ENCODE results near the gene CITED2. TPM values are rescaled to one million over a fixed set of nuclear protein-coding genes. Genes with fewer than 3 reads are reported as not detected.
"Not testable (repeated sequence)": the region's sequence is repeated elsewhere in the genome, so short reads cannot be mapped to it uniquely, and the experiment has no call there.

Gene CITED2
- total and polyA plus RNA-seq, 8 donors = 70.0 to 321 (median 132) TPM

DNA sequence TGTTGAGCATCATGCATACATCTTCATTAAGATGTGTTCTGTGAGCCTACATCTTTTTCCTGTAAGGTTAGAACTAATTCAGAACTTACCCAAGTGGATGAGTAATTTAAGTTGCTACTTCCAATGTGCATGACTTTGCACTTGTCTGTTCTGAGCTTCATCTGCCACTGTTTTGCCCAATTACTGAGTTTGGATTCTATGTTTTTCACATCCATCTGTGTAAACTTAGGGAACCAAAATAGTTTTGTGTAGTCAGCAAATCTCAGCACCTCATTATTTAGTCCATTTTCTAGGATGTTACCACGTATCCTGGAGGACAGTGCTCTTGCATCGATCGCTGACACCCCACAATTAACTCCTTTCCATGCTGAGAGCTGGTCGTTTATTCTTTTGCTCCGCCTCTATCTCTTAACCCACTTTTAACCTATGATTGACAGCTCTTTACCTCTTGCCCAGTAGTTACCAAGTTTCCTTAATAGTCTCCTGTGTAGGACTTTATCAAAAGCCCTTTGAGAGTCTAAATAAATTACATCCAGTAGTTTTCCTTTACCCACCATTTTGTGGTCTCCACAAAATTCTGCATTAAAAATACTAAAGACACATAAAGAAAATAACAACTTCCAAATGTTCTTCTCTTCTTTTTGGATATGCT, 44.2 kb upstream of the CITED2 start:
- intact Hi-C loops (cut with DNase I) = no loop called here
- no peaks in the 10 kb centered on the region for H3K27me3 ChIP-seq
- no peaks in the 10 kb centered on the region for H3K36me3 ChIP-seq
- ATAC-seq (no peak), DNase-seq (no peak)
- H3K4me1 ChIP-seq = no peaks in the 10 kb centered on the region
- TF ChIP-seq, protein P1, sequence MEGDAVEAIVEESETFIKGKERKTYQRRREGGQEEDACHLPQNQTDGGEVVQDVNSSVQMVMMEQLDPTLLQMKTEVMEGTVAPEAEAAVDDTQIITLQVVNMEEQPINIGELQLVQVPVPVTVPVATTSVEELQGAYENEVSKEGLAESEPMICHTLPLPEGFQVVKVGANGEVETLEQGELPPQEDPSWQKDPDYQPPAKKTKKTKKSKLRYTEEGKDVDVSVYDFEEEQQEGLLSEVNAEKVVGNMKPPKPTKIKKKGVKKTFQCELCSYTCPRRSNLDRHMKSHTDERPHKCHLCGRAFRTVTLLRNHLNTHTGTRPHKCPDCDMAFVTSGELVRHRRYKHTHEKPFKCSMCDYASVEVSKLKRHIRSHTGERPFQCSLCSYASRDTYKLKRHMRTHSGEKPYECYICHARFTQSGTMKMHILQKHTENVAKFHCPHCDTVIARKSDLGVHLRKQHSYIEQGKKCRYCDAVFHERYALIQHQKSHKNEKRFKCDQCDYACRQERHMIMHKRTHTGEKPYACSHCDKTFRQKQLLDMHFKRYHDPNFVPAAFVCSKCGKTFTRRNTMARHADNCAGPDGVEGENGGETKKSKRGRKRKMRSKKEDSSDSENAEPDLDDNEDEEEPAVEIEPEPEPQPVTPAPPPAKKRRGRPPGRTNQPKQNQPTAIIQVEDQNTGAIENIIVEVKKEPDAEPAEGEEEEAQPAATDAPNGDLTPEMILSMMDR (IDR thresholded peaks at IDR 0.05) = no peak
- H3K9me3 ChIP-seq = no peaks in the 10 kb centered on the region
- no peak overlapping the region for H3K4me3 ChIP-seq
- no peak overlapping the region for H3K27ac ChIP-seq

DNA sequence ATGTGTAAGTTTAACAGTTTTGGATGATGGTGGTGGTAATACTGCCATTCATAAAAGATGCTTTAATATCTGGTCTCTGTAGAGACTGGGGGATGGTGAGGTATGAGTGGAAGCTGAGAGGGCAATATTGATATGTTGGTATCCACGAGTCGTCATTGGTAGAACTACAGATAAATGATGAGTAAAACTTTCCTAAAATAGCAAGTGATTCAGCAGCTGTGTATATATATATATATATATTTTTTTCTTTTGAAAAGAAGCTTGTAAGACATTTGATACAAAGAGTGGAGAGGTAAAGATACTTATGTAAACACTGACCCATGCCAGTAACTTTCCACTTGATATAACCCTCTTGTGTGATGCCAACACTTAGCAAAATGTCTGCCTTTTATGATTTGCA, 41.7 kb upstream of the CITED2 start:
- no peaks in the 10 kb centered on the region for H3K9me3 ChIP-seq
- DNase-seq (no peak), ATAC-seq (no peak)
- intact Hi-C loops (cut with DNase I) = no loop called here
- no peak overlapping the region for H3K4me3 ChIP-seq
- H3K27me3 ChIP-seq = no peaks in the 10 kb centered on the region
- no peak overlapping the region for H3K27ac ChIP-seq
- no peaks in the 10 kb centered on the region for H3K4me1 ChIP-seq
- TF ChIP-seq, protein P1 (IDR thresholded peaks at IDR 0.05) = no peak
- no peaks in the 10 kb centered on the region for H3K36me3 ChIP-seq

GRCh38 chr6:139415365-139415764, 40.9 kb upstream of the CITED2 start:
- ATAC-seq (no peak), DNase-seq (no peak)
- Histone ChIP-seq H3K4me1 (no peaks in the 10 kb centered on the region), H3K27ac (no peak overlapping the region), H3K27me3 (no peaks in the 10 kb centered on the region), H3K4me3 (no peak overlapping the region), H3K9me3 (no peaks in the 10 kb centered on the region), H3K36me3 (no peaks in the 10 kb centered on the region)
- intact Hi-C loops (cut with DNase I) = no loop called here
- TF ChIP-seq, protein P1 (IDR thresholded peaks at IDR 0.05) = no peak

DNA sequence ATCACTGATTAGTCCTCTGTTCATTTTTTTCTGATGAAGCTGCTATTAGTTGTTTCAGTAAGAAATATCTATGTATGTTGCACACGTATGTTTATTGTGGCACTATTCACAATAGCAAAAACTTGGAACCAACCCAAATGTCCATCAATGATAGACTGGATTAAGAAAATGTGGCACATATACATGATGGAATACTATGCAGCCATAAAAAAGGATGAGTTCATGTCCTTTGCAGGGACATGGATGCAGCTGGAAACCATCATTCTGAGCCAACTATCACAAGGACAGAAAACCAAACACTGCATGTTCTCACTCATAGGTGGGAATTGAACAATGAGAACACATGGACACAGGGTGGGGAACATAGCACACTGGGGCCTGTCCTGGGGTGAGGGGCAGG, 37.7 kb upstream of the CITED2 start:
- H3K27ac ChIP-seq; H3K4me3 ChIP-seq; DNase-seq; H3K9me3 ChIP-seq; H3K36me3 ChIP-seq; H3K4me1 ChIP-seq; intact Hi-C loops (cut with DNase I); H3K27me3 ChIP-seq; ATAC-seq: not testable (repeated sequence)

DNA sequence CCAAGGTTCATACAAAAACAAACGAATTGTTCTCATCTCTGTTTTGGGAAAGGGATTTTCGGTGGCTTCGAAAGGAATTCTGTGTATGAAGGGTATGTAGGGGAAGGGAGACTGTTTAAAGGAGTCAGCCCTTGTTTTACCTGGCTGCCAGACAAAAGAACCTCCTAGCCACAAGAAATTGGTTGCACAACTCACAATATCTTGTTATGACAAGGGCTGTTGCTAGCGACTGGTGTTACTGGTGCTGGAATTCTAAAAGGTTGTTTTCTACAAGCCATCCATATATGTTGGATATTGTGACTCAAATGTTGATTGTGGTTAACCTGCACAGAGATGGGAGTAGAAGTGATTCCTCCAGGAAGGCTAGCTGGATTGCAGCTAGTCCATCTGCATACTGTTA, 34.6 kb upstream of the CITED2 start:
- intact Hi-C loops (cut with DNase I) = no loop called here
- no peak for ATAC-seq
- Histone ChIP-seq H3K9me3 (no peaks in the 10 kb centered on the region), H3K27me3 (no peaks in the 10 kb centered on the region), H3K4me1 (no peaks in the 10 kb centered on the region), H3K4me3 (no peak overlapping the region), H3K27ac (no peak overlapping the region), H3K36me3 (no peaks in the 10 kb centered on the region)
- TF ChIP-seq, protein P1 (IDR thresholded peaks at IDR 0.05) = no peak
- DNase-seq = no peak

DNA sequence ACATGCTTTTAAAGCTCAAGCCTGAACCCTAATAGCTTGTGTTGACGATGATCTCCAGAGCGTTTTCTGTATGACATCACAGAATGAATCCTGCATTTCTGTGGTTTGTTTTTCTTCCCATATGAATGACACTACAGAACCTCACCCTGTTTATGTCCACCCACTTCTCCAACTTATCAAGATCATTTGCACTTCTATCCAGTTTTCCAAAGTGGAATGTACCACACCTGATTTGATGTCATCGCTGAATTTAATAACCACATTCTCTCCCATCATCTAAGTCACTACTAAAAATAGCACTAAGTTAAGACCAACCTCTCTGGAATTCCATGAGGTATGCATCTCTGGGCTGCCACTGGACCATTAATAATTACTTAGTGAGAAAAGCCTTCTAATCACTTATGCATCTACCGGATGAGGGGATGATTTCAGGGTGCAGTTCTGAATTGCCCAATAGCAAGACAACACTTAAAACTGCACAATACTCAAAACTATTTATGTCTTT, 33.3 kb upstream of the CITED2 start:
- intact Hi-C loops (cut with DNase I) = no loop called here
- ATAC-seq = peak; percentile 65
- TF ChIP-seq, protein P1 (IDR thresholded peaks at IDR 0.05) = no peak

More for the DNA sequence above, 33.3 kb upstream of the CITED2 start:
- H3K36me3 ChIP-seq = no peaks in the 10 kb centered on the region
- no peak for DNase-seq
- no peaks in the 10 kb centered on the region for H3K27me3 ChIP-seq
- no peaks in the 10 kb centered on the region for H3K4me1 ChIP-seq
- H3K9me3 ChIP-seq = no peaks in the 10 kb centered on the region
- H3K4me3 ChIP-seq = no peak overlapping the region
- no peak overlapping the region for H3K27ac ChIP-seq

All from left lung (tissue), 10 donors.